Cardiac muscle cell (in vitro differentiated cells and primary cell): ENCODE measurements around the gene P4HA1. TPM values are rescaled to one million over a fixed set of nuclear protein-coding genes. Genes with fewer than 3 reads are reported as not detected.

Source experiments
- DNase-seq, 2 donors: peaks; one replicate each; pipeline versions ENCODE4 v3.0.0 to v3.0.0-alpha.2; 2010 to 2017; ENCODE audit warnings: low read depth in 1 of 2, low spot score in 1 of 2
- H3K27ac ChIP-seq: fragments of 200-600 bp; sonication (generic); 2 replicates; pipeline ENCODE4 v1.5.1; 2016
- H3K27me3 ChIP-seq: fragments of 200-600 bp; sonication (generic); 2 replicates; pipeline ENCODE4 v1.6.0; 2016; ENCODE audit warnings: control low read depth
- H3K36me3 ChIP-seq: fragments of 200-600 bp; sonication (generic); 2 replicates; pipeline ENCODE4 v1.5.1; 2016; ENCODE audit warnings: control low read depth
- H3K4me1 ChIP-seq: fragments of 200-600 bp; sonication (generic); 2 replicates; pipeline ENCODE4 v1.8.1; 2017; ENCODE audit warnings: low read depth, mild to moderate bottlenecking, mixed run types
- H3K4me3 ChIP-seq: fragments of 200-600 bp; sonication (generic); 2 replicates; pipeline ENCODE4 v1.5.1; 2016; ENCODE audit warnings: mild to moderate bottlenecking
- H3K9me3 ChIP-seq: fragments of 200-600 bp; sonication (generic); 2 replicates; pipeline ENCODE4 v1.5.1; 2017; ENCODE audit warnings: low read depth, mild to moderate bottlenecking, control low read depth
- polyA plus RNA-seq: library from polyadenylated mRNA; unstranded; fragments of >200 nt; fragmentation: Nextera tagmentation; extraction: Ambion mirVana; gene quantifications from 2 replicates; pipeline ENCODE4 v1.2.1, GENCODE V29; 2016
- total RNA-seq: library from RNA; depleted of rRNA; stranded (reverse); fragments of >200 nt; gene quantifications from 2 replicates; pipeline ENCODE4 v1.2.3, GENCODE V29; 2016
- TF ChIP-seq, protein P1 (sequence below): IDR thresholded peaks from 2 replicates; pipeline ENCODE4 v1.5.1; 2012; ENCODE audit warnings: low read depth, mild to moderate bottlenecking, low read length

P4HA1 gene
- total and polyA plus RNA-seq, 2 experiments from 2014 or later, result 92.0 to 172 TPM

- peak overlapping the region; percentile 19 for H3K27ac ChIP-seq
- no peak overlapping the region for H3K4me3 ChIP-seq
- no peaks in the 10 kb centered on the region for H3K9me3 ChIP-seq
- TF ChIP-seq, protein P1, sequence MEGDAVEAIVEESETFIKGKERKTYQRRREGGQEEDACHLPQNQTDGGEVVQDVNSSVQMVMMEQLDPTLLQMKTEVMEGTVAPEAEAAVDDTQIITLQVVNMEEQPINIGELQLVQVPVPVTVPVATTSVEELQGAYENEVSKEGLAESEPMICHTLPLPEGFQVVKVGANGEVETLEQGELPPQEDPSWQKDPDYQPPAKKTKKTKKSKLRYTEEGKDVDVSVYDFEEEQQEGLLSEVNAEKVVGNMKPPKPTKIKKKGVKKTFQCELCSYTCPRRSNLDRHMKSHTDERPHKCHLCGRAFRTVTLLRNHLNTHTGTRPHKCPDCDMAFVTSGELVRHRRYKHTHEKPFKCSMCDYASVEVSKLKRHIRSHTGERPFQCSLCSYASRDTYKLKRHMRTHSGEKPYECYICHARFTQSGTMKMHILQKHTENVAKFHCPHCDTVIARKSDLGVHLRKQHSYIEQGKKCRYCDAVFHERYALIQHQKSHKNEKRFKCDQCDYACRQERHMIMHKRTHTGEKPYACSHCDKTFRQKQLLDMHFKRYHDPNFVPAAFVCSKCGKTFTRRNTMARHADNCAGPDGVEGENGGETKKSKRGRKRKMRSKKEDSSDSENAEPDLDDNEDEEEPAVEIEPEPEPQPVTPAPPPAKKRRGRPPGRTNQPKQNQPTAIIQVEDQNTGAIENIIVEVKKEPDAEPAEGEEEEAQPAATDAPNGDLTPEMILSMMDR, result no peak
- H3K27me3 ChIP-seq, result no peaks in the 10 kb centered on the region
- DNase-seq, result no peak
- peaks cover 19% of the 10 kb centered on the region for H3K4me1 ChIP-seq
- peaks cover 27% of the 10 kb centered on the region for H3K36me3 ChIP-seq
Measured at GRCh38 chr10:73021050-73021449, 75.6 kb downstream of the P4HA1 start.

DNA sequence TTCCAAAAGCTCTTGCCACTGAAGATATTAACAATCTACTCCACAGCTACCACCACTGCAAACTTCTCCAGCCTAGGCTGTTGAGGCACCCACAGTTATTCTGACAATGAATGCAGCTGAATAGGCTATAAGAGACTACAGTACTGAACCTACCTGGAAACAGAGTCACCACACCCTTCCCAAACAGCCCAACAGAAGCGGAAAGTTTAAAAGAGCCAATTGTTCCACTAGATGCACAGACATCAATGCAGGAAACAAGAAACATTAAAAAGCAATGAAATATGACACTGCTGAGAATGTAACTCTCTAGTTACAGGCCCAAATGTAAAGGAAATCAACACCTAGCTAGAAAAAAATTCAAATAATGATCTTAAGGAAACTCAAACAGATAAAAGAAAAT is 77.6 kb downstream of the P4HA1 start:
- Histone ChIP-seq H3K4me1 (peaks cover 19% of the 10 kb centered on the region), H3K27me3 (no peaks in the 10 kb centered on the region), H3K36me3 (peaks cover 47% of the 10 kb centered on the region), H3K27ac (peak overlapping the region; percentile 40), H3K9me3 (no peaks in the 10 kb centered on the region), H3K4me3 (no peak overlapping the region)
- DNase-seq, result no peak
- TF ChIP-seq, protein P1, result no peak

DNA sequence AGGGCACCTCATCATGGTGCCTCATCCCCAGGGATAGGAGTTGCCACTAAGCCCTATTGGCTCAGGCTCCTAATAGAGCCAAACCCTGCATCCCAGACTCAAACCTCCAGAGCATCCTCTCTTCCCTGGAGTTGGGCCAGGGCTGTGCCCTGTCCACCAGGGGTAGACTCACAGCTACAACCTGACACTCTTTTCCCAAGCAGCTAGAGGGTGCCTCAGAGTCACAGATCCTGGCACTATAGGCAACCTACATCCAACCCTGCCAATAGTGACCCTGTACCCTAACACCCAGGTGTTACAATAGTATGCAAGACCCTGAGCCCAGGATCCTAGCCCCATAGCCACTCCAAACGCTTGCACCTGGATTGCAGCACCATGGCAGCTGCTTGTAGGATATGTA is 78.0 kb downstream of the P4HA1 start:
- no peaks in the 10 kb centered on the region for H3K27me3 ChIP-seq
- no peaks in the 10 kb centered on the region for H3K9me3 ChIP-seq
- no peak for DNase-seq
- H3K4me1 ChIP-seq, result peaks cover 19% of the 10 kb centered on the region
- TF ChIP-seq, protein P1, result no peak
- peak overlapping the region; percentile 40 for H3K27ac ChIP-seq
- no peak overlapping the region for H3K4me3 ChIP-seq
- H3K36me3 ChIP-seq, result peaks cover 52% of the 10 kb centered on the region

DNA sequence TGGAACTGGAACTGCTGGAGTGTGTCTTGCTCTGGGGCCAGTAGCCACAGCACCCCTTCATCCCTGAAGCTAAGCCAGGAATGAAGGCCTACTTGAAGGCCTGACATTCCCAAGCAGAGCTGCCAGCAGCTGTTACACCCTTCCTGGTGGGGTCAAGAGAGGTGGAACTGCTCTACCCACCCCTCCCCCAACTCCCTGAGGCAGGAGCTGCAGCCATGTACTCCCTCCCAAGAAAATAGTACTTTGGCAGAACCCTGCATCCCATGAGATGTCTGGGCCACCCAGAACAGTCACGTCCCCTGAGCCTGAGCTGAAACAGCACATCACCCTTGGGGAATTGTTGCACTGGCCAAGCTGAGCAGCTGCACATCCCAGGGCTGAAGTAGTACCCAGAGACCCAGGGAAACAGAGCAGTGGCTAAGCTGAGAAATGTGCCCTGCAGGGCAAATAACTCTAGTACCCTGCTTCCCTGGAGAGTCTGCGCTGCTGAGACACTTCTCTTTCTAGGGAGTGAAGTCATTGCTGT is 78.6 kb downstream of the P4HA1 start:
- TF ChIP-seq, protein P1, result no peak
- peak overlapping the region; percentile 40 for H3K27ac ChIP-seq
- H3K9me3 ChIP-seq, result no peaks in the 10 kb centered on the region

GRCh38 chr10:73015779-73016178 is 80.9 kb downstream of the P4HA1 start:
- H3K36me3 ChIP-seq, result peaks cover 67% of the 10 kb centered on the region
- DNase-seq, result no peak
- no peaks in the 10 kb centered on the region for H3K27me3 ChIP-seq
- H3K9me3 ChIP-seq, result no peaks in the 10 kb centered on the region
- H3K4me3 ChIP-seq, result no peak overlapping the region
- H3K27ac ChIP-seq, result peak overlapping the region; percentile 58
- TF ChIP-seq, protein P1, result no peak
- peaks cover 18% of the 10 kb centered on the region for H3K4me1 ChIP-seq

More for the DNA sequence above, 78.6 kb downstream of the P4HA1 start:
- no peaks in the 10 kb centered on the region for H3K27me3 ChIP-seq
- DNase-seq, result peak; percentile 25 to 43
- peaks cover 19% of the 10 kb centered on the region for H3K4me1 ChIP-seq
- H3K36me3 ChIP-seq, result peaks cover 58% of the 10 kb centered on the region
- no peak overlapping the region for H3K4me3 ChIP-seq
